H9 (cell line): ENCODE measurements around the gene AIFM1. TPM values are rescaled to one million over a fixed set of nuclear protein-coding genes. Genes with fewer than 3 reads are reported as not detected.

ENCODE experiments used
- DNase-seq: peaks from one replicate; pipeline ENCODE4 v3.0.0-alpha.2; 2017
- H2AFZ ChIP-seq: one replicate; pipeline ENCODE4 v1.6.1; 2013; ENCODE audit warnings: mild to moderate bottlenecking, low read length, control low read depth, moderate library complexity
- H2AK5ac ChIP-seq: 2 replicates; pipeline ENCODE4 v1.6.1; 2013; ENCODE audit warnings: low read length, control low read depth, mixed read lengths; ENCODE audit not compliant: insufficient read length
- H2BK120ac ChIP-seq: one replicate; pipeline ENCODE4 v1.6.1; 2013; ENCODE audit warnings: low read depth, mild to moderate bottlenecking, low read length, control low read depth, inconsistent platforms; ENCODE audit not compliant: poor library complexity, severe bottlenecking
- H2BK12ac ChIP-seq: 2 replicates; pipeline ENCODE4 v1.6.1; 2013; ENCODE audit warnings: low read length, control low read depth, mixed read lengths, low read depth; ENCODE audit not compliant: insufficient read length
- H2BK15ac ChIP-seq: 2 replicates; pipeline ENCODE4 v1.6.1; 2013; ENCODE audit warnings: low read depth, low read length, control low read depth
- H2BK20ac ChIP-seq: one replicate; pipeline ENCODE4 v1.6.1; 2013; ENCODE audit warnings: low read depth, mild to moderate bottlenecking, low read length, control low read depth, inconsistent platforms; ENCODE audit not compliant: poor library complexity, severe bottlenecking
- H2BK5ac ChIP-seq: 2 replicates; pipeline ENCODE4 v1.6.1; 2013; ENCODE audit warnings: low read length, control low read depth, mixed read lengths; ENCODE audit not compliant: insufficient read length
- H3K14ac ChIP-seq: 2 replicates; pipeline ENCODE4 v1.6.1; 2013; ENCODE audit warnings: low read length, control low read depth; ENCODE audit not compliant: insufficient read depth
- H3K18ac ChIP-seq: 2 replicates; pipeline ENCODE4 v1.6.1; 2013; ENCODE audit warnings: low read depth, mild to moderate bottlenecking, mixed read lengths, low read length, control low read depth; ENCODE audit not compliant: insufficient read length
- H3K23ac ChIP-seq: 2 replicates; pipeline ENCODE4 v1.6.1; 2013; ENCODE audit warnings: low read length, control low read depth, mixed read lengths, low read depth; ENCODE audit not compliant: insufficient read length
- H3K23me2 ChIP-seq: 2 replicates; pipeline ENCODE4 v1.6.1; 2013; ENCODE audit warnings: low read depth, mild to moderate bottlenecking, mixed read lengths, low read length, control low read depth; ENCODE audit not compliant: insufficient read length, poor library complexity, severe bottlenecking
- H3K27ac ChIP-seq: 2 replicates; pipeline ENCODE4 v1.5.1; 2013; ENCODE audit warnings: low read length, control low read depth, mixed read lengths, low read depth; ENCODE audit not compliant: insufficient read length
- H3K27me3 ChIP-seq: 2 replicates; pipeline ENCODE4 v1.6.1; 2013; ENCODE audit warnings: low read length, control low read depth, inconsistent platforms; ENCODE audit not compliant: insufficient read depth
- H3K4ac ChIP-seq: 2 replicates; pipeline ENCODE4 v1.6.1; 2013; ENCODE audit warnings: low read depth, mild to moderate bottlenecking, control low read depth, inconsistent platforms, low read length, moderate library complexity
- H3K4me1 ChIP-seq: 2 replicates; pipeline ENCODE4 v1.6.1; 2013; ENCODE audit warnings: low read length, control low read depth, inconsistent platforms; ENCODE audit not compliant: insufficient read depth
- H3K4me2 ChIP-seq: 2 replicates; pipeline ENCODE4 v1.6.1; 2013; ENCODE audit warnings: low read length, control low read depth, mixed read lengths; ENCODE audit not compliant: insufficient read length, insufficient read depth
- H3K56ac ChIP-seq: 2 replicates; pipeline ENCODE4 v1.6.1; 2013; ENCODE audit warnings: low read depth, mild to moderate bottlenecking, mixed read lengths, low read length, control low read depth; ENCODE audit not compliant: insufficient read length
- H3K79me1 ChIP-seq: 2 replicates; pipeline ENCODE4 v1.6.1; 2013; ENCODE audit warnings: low read depth, mild to moderate bottlenecking, moderate library complexity, low read length, control low read depth, inconsistent platforms; ENCODE audit not compliant: insufficient read depth, poor library complexity, severe bottlenecking
- H3K79me2 ChIP-seq: 2 replicates; pipeline ENCODE4 v1.6.1; 2013; ENCODE audit warnings: low read length, control low read depth, inconsistent platforms; ENCODE audit not compliant: insufficient read depth
- H3K9ac ChIP-seq: 2 replicates; pipeline ENCODE4 v1.6.1; 2013; ENCODE audit warnings: low read length, control low read depth, mixed read lengths; ENCODE audit not compliant: insufficient read length; ENCODE audit errors: extremely low read depth
- H3K9me3 ChIP-seq: one replicate; pipeline ENCODE4 v1.6.1; 2013; ENCODE audit warnings: low read depth, low read length, inconsistent platforms; ENCODE audit not compliant: control insufficient read depth
- H3T11ph ChIP-seq: one replicate; pipeline ENCODE4 v1.6.1; 2013; ENCODE audit warnings: mild to moderate bottlenecking, low read length, control low read depth, inconsistent platforms
- H4K20me1 ChIP-seq: one replicate; pipeline ENCODE4 v1.6.1; 2013; ENCODE audit not compliant: control insufficient read depth, insufficient read length, insufficient read depth
- H4K5ac ChIP-seq: 2 replicates; pipeline ENCODE4 v1.6.1; 2013; ENCODE audit warnings: low read depth, mild to moderate bottlenecking, mixed read lengths, low read length, control low read depth; ENCODE audit not compliant: insufficient read length
- H4K8ac ChIP-seq: replicated peaks from 2 replicates; pipeline ENCODE4 v1.6.1; 2013; ENCODE audit warnings: low read length, control low read depth, mixed read lengths, low read depth; ENCODE audit not compliant: insufficient read length
- H4K91ac ChIP-seq: 2 replicates; pipeline ENCODE4 v1.6.1; 2013; ENCODE audit warnings: low read depth, mild to moderate bottlenecking, moderate library complexity, mixed read lengths, low read length, control low read depth; ENCODE audit not compliant: insufficient read length
- H3K27ac Mint-ChIP-seq, 3 experiments: 2 replicates in 2 of 3; 3 replicates in 1 of 3; pipeline ENCODE4 v1.8.0; 2020 to 2021; ENCODE audit warnings: mixed read lengths in 3 of 3, mild to moderate bottlenecking in 1 of 3, moderate library complexity in 1 of 3
- H3K27me3 Mint-ChIP-seq: 2 replicates; pipeline ENCODE4 v1.8.0; 2021; ENCODE audit warnings: low read depth, mild to moderate bottlenecking, moderate library complexity, mixed read lengths
- H3K36me3 Mint-ChIP-seq, 3 experiments: 2 replicates in 2 of 3; 3 replicates in 1 of 3; pipeline ENCODE4 v1.8.0; 2020 to 2021; ENCODE audit warnings: low read depth in 3 of 3, mixed read lengths in 3 of 3; ENCODE audit not compliant: insufficient read depth in 1 of 3
- H3K4me1 Mint-ChIP-seq, 2 experiments: 2 replicates each; pipeline ENCODE4 v1.8.0; 2020; ENCODE audit warnings: mixed read lengths in 2 of 2
- H3K4me3 Mint-ChIP-seq, 2 experiments: 2 replicates in 1 of 2; 3 replicates in 1 of 2; pipeline ENCODE4 v1.8.0; 2020 to 2021; ENCODE audit warnings: mild to moderate bottlenecking in 2 of 2, mixed read lengths in 2 of 2, moderate library complexity in 1 of 2
- H3K9me3 Mint-ChIP-seq, 2 experiments: 2 replicates in 1 of 2; 3 replicates in 1 of 2; pipeline ENCODE4 v1.8.0; 2020; ENCODE audit warnings: mild to moderate bottlenecking in 2 of 2, mixed read lengths in 2 of 2, moderate library complexity in 1 of 2
- WGBS: extraction: QIAGEN DNeasy Blood & Tissue Kit; methylation state at CpG from one replicate; pipeline ENCODE4 v1.1.7; 2013; ENCODE audit warnings: missing lambda C conversion rate, low lambda C conversion rate, mixed read lengths; ENCODE audit not compliant: insufficient read length; ENCODE audit errors: extremely low coverage; 5-methylcytosine and 5-hydroxymethylcytosine counted together
- total RNA-seq: library from RNA; stranded (reverse); gene quantifications from 2 replicates; pipeline ENCODE4 v1.2.1, GENCODE V29; 2021
- TF ChIP-seq, protein P1 (sequence below): fragments of 200-600 bp; sonication (generic); conservative IDR thresholded peaks from 3 replicates; pipeline ENCODE4 v1.8.0; 2021; ENCODE audit warnings: antibody characterized with exemption, mild to moderate bottlenecking

AIFM1 gene
- total RNA-seq, 1 experiment from 2014 or later, result 43.7 TPM

DNA sequence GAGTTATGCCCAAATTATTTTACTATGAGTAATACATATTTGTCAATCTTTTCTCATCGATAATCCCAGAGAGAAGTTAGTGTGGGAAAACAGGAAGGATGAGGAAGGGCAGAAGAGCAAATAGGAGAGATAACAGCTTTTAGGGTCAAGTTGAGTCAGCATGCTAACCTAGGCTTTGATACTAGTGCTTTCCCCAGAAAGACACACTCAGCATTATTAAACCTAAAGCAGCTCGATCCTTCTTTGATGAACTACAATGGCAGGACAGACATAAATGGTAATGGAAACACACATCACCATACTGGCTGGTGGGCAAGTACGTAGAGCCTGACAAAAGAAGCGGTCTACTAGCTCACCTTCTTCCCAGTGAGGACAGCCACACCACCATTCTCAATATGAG, 20.5 kb downstream of the AIFM1 start:
- Histone ChIP-seq H2BK20ac (no peak overlapping the region), H3K27me3 (no peaks in the 10 kb centered on the region), H3K4me1 (no peaks in the 10 kb centered on the region), H3K14ac (no peak overlapping the region), H3K56ac (no peak overlapping the region), H2BK5ac (no peak overlapping the region), H4K8ac (no peak overlapping the region), H3K79me2 (no peaks in the 10 kb centered on the region), H4K91ac (no peak overlapping the region), H3K4me2 (no peak overlapping the region), H2BK12ac (no peak overlapping the region), H3K27ac (no peak overlapping the region), H4K20me1 (no peaks in the 10 kb centered on the region), H3K79me1 (no peaks in the 10 kb centered on the region), H2AFZ (no peak overlapping the region), H3K4ac (no peak overlapping the region), H2BK15ac (no peak overlapping the region), H3K9me3 (peaks cover 34% of the 10 kb centered on the region), H2AK5ac (no peak overlapping the region), H4K5ac (no peak overlapping the region), H3K23me2 (no peaks in the 10 kb centered on the region), H3K18ac (no peak overlapping the region), H3K23ac (no peak overlapping the region), H3K9ac (no peak overlapping the region), H3T11ph (no peak overlapping the region), H2BK120ac (no peak overlapping the region)
- Mint-ChIP-seq H3K4me3 (no peak overlapping the region), H3K27ac (no peak overlapping the region), H3K9me3 (peaks cover 0 to 62% of the 10 kb centered on the region in 2 experiments; a peak in 2 of 5 replicates), H3K4me1 (peaks cover under 1 to 5% of the 10 kb centered on the region in 2 experiments), H3K36me3 (peaks cover 26 to 79% (median 56%) of the 10 kb centered on the region in 3 experiments; a peak in 6 of 7 replicates), H3K27me3 (peaks cover 23% of the 10 kb centered on the region)
- WGBS, result no CpG with 5 or more reads among the region's 4 CpGs
- DNase-seq, result no peak
- TF ChIP-seq, protein P1, sequence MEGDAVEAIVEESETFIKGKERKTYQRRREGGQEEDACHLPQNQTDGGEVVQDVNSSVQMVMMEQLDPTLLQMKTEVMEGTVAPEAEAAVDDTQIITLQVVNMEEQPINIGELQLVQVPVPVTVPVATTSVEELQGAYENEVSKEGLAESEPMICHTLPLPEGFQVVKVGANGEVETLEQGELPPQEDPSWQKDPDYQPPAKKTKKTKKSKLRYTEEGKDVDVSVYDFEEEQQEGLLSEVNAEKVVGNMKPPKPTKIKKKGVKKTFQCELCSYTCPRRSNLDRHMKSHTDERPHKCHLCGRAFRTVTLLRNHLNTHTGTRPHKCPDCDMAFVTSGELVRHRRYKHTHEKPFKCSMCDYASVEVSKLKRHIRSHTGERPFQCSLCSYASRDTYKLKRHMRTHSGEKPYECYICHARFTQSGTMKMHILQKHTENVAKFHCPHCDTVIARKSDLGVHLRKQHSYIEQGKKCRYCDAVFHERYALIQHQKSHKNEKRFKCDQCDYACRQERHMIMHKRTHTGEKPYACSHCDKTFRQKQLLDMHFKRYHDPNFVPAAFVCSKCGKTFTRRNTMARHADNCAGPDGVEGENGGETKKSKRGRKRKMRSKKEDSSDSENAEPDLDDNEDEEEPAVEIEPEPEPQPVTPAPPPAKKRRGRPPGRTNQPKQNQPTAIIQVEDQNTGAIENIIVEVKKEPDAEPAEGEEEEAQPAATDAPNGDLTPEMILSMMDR, result no peak
